Psoas muscle (tissue), 8 donors: ENCODE results near the gene UBD. TPM values are rescaled to one million over a fixed set of nuclear protein-coding genes. Genes with fewer than 3 reads are reported as not detected.

Experiments used
- ATAC-seq, 4 donors: fragments of 200-7000 bp; cut with Tn5 transposase; one replicate each; pipeline ENCODE4 v1.9.1; 2020; ENCODE audit warnings: moderate library complexity in 3 of 4, mild to moderate bottlenecking in 2 of 4
- DNase-seq, 2 donors: peaks; one replicate each; pipeline ENCODE4 v3.0.0-alpha.2; 2020
- H3K27ac ChIP-seq: fragments of 200-600 bp; one replicate; pipeline ENCODE4 v1.8.0; 2022
- H3K27me3 ChIP-seq, 3 donors: fragments of 200-600 bp in 1 of 3; one replicate each; pipeline versions ENCODE4 v1.6.1 to v1.8.0; 2013 to 2022; ENCODE audit warnings: low read length in 2 of 3, mild to moderate bottlenecking in 2 of 3, moderate library complexity in 1 of 3; ENCODE audit not compliant: insufficient read depth in 3 of 3
- H3K36me3 ChIP-seq, 2 donors: fragments of 200-600 bp in 1 of 2; one replicate each; pipeline versions ENCODE4 v1.6.1 to v1.8.0; 2013 to 2022; ENCODE audit warnings: low read depth in 1 of 2, mild to moderate bottlenecking in 1 of 2, moderate library complexity in 1 of 2; ENCODE audit not compliant: insufficient read depth in 1 of 2
- H3K4me1 ChIP-seq: fragments of 200-600 bp; one replicate; pipeline ENCODE4 v1.8.0; 2022
- H3K4me3 ChIP-seq: fragments of 200-600 bp; one replicate; pipeline ENCODE4 v1.8.0; 2022; ENCODE audit warnings: mild to moderate bottlenecking
- H3K9me3 ChIP-seq: fragments of 200-600 bp; one replicate; pipeline ENCODE4 v1.8.0; 2022
- CTCF ChIP-seq: fragments of 200-600 bp; IDR thresholded peaks from one replicate; pipeline ENCODE4 v1.8.0; 2022; ENCODE audit warnings: antibody characterized with exemption
- WGBS, 3 donors: extraction: QIAGEN DNeasy Blood & Tissue Kit; methylation state at CpG; one replicate each; pipeline versions ENCODE4 v1.1.6 to v1.1.7; 2013; 5-methylcytosine and 5-hydroxymethylcytosine counted together
- intact Hi-C, 2 donors: fragments of 100-400 bp; cut with DNase I; formaldehyde crosslinking; loops; one replicate each; pipeline versions ENCODE4 v1.11.0 to v1.14.2; 2022
- polyA plus RNA-seq, 3 donors: library from polyadenylated mRNA; stranded (reverse); fragments of 200-250 nt; gene quantifications; one replicate each; pipeline ENCODE4 v1.2.3, GENCODE V29; 2013
- total RNA-seq, 4 donors: library from RNA; stranded (reverse); fragmentation: NEBNext Ultra II Directional in 2 of 4; extraction: Animal tissue kit (Norgen Biotek cat#: 25700) in 2 of 4; gene quantifications; one replicate each; pipeline versions ENCODE4 v1.2.1 to v1.2.4, GENCODE V29; 2021 to 2023
- donor health status: healthy with polysubstance abuse.
- donor health status: DM: no; HTN: no; CAD: no; lungs with moderate emphysema.
- donor health status: Bipolar disorder and iron deficiency.
- donor health status: healthy.
- donor health status: DM: yes; HTN: yes; CAD: no.
- donor health status: DM: no; HTN: no; CAD: no.
- donor health status: DM: no; HTN: no; CAD: no.
- donor health status: DM: yes; HTN: yes; CAD: no.

UBD gene
- total and polyA plus RNA-seq, 7 donors, result 0.23 to 0.30 (median 0.25) TPM; not detected in 3

- no peak overlapping the region for H3K4me3 ChIP-seq
- H3K36me3 ChIP-seq, result no peaks in the 10 kb centered on the region
- DNase-seq (no peak), ATAC-seq (no peak)
- no peaks in the 10 kb centered on the region for H3K27me3 ChIP-seq
- WGBS, 3 donors, result 70 to 76% (median 71%) methylated on average over 5 of the region's 5 CpGs
- TF ChIP-seq CTCF, result no peak
- intact Hi-C loops, result no loop called here
- H3K9me3 ChIP-seq, result no peaks in the 10 kb centered on the region
- H3K4me1 ChIP-seq, result no peaks in the 10 kb centered on the region
- no peak overlapping the region for H3K27ac ChIP-seq
Observed at GRCh38 chr6:29507319-29507718, 52.2 kb downstream of the UBD start.

DNA sequence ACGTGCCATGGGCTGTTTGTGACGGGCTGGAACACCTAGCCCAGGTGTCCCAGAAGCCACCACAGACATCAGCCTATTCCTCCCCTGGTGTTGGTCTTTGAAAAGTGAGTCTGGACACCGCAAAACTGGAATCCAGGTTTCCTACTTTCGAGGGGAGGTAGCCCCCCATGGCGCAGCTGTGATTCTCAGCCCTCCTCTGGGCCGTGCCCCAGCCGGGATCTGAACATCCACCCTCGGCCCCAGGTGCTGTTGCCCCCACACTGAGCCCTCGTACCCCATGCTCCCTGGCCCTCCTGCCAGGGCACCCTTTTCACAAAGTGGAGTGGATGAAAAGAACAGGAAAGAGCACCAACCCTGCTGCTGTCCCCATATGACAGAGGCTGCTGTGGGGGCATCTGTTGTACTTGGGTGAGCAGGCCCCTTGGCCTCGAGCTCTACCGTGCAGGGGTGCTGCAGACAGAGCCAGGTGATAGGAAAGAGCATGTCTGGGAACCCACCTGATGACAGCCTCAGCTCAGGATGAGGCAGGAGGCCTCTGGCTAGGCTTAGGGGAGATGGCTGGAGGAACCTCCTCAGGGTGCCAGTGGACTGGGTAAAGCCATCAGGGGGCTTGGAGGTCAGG is 53.0 kb downstream of the UBD start:
- H3K9me3 ChIP-seq, result no peaks in the 10 kb centered on the region
- no peaks in the 10 kb centered on the region for H3K4me1 ChIP-seq
- ATAC-seq (no peak), DNase-seq (no peak)
- WGBS, 3 donors, result 66 to 73% (median 72%) methylated on average over 11 of the region's 11 CpGs
- TF ChIP-seq CTCF, result no peak
- no peaks in the 10 kb centered on the region for H3K27me3 ChIP-seq
- H3K4me3 ChIP-seq, result no peak overlapping the region
- H3K27ac ChIP-seq, result no peak overlapping the region
- intact Hi-C loops, result no loop called here
- H3K36me3 ChIP-seq, result no peaks in the 10 kb centered on the region

GRCh38 chr6:29505808-29506207 is 53.7 kb downstream of the UBD start:
- no peak for DNase-seq
- Histone ChIP-seq H3K4me3 (no peak overlapping the region), H3K4me1 (no peaks in the 10 kb centered on the region), H3K27ac (no peak overlapping the region), H3K27me3 (no peaks in the 10 kb centered on the region), H3K9me3 (no peaks in the 10 kb centered on the region), H3K36me3 (no peaks in the 10 kb centered on the region)
- ATAC-seq, result no peak
- 83 to 88% (median 87%) methylated on average over 3 of the region's 3 CpGs for WGBS, 3 donors
- no peak for TF ChIP-seq CTCF
- intact Hi-C loops, result no loop called here

Other genes starting within 250 kb of the UBD start
- gene OR5V1, start 190.9 kb downstream of the UBD start, total RNA-seq, result not detected
- gene OR5V1, start 190.9 kb downstream of the UBD start, polyA plus RNA-seq, result not detected
- not detected for gene OR12D3, start 184.4 kb downstream of the UBD start, total RNA-seq
- not detected for gene OR12D3, start 184.4 kb downstream of the UBD start, polyA plus RNA-seq
- not detected for gene OR12D2, start 164.1 kb downstream of the UBD start, total RNA-seq
- not detected for gene OR12D2, start 164.1 kb downstream of the UBD start, polyA plus RNA-seq
- gene OR12D1, start 144.8 kb downstream of the UBD start, total RNA-seq, result not detected
- not detected for gene OR12D1, start 144.8 kb downstream of the UBD start, polyA plus RNA-seq
- gene OR10C1, start 120.4 kb downstream of the UBD start, total RNA-seq, result not detected
- gene OR10C1, start 120.4 kb downstream of the UBD start, polyA plus RNA-seq, result not detected
- not detected for gene OR11A1, start 102.7 kb downstream of the UBD start, total RNA-seq
- not detected for gene OR11A1, start 102.7 kb downstream of the UBD start, polyA plus RNA-seq
- not detected for gene OR2H1, start 102.6 kb downstream of the UBD start, total RNA-seq
- under 1 TPM in 1 of 3 donors, not detected in 2; 0.10 TPM for gene OR2H1, start 102.6 kb downstream of the UBD start, polyA plus RNA-seq
- gene MAS1L, start 71.8 kb downstream of the UBD start, total RNA-seq, result not detected
- gene MAS1L, start 71.8 kb downstream of the UBD start, polyA plus RNA-seq, result not detected
- gene OR2H2, start 25.4 kb upstream of the UBD start, total RNA-seq, result not detected
- not detected for gene OR2H2, start 25.4 kb upstream of the UBD start, polyA plus RNA-seq
- 10 to 100 TPM in 1 of 4 donors, 1 to 10 TPM in 3; 4.1 to 10.2 (median 5.3) TPM for gene GABBR1, start 73.5 kb upstream of the UBD start, total RNA-seq
- 1 to 10 TPM; 2.5 to 4.6 (median 3.8) TPM for gene GABBR1, start 73.5 kb upstream of the UBD start, polyA plus RNA-seq
- not detected for gene MOG, start 97.4 kb upstream of the UBD start, total RNA-seq
- gene MOG, start 97.4 kb upstream of the UBD start, polyA plus RNA-seq, result under 1 TPM in 1 of 3 donors, not detected in 2; 0.08 TPM
- gene ZFP57, start 121.4 kb upstream of the UBD start, total RNA-seq, result not detected
- gene ZFP57, start 121.4 kb upstream of the UBD start, polyA plus RNA-seq, result under 1 TPM in 1 of 3 donors, not detected in 2; 0.08 TPM
- gene HLA-F, start 163.7 kb upstream of the UBD start, total RNA-seq, result 10 to 100 TPM; 16.5 to 25.6 (median 16.8) TPM
- gene HLA-F, start 163.7 kb upstream of the UBD start, polyA plus RNA-seq, result 10 to 100 TPM; 12.0 to 26.5 (median 19.6) TPM